Neural cell (in vitro differentiated cells): ENCODE data around the gene THADA. TPM values are rescaled to one million over a fixed set of nuclear protein-coding genes. Genes with fewer than 3 reads are reported as not detected.

ENCODE experiments used
- H2AFZ ChIP-seq: fragments of 200-600, 300-800 bp; sonication (generic), shearing (Covaris generic); 2 replicates; pipeline ENCODE4 v1.6.0; 2014; ENCODE audit warnings: low read depth, mild to moderate bottlenecking, antibody characterized with exemption, low read length, moderate library complexity
- H3F3A ChIP-seq: fragments of 200-600 bp; shearing (Covaris generic); 2 replicates; pipeline ENCODE4 v1.6.1; 2016; ENCODE audit warnings: mild to moderate bottlenecking, moderate library complexity, mixed read lengths, antibody characterized with exemption, low read length; ENCODE audit not compliant: insufficient read depth, poor library complexity, severe bottlenecking
- H3K27ac ChIP-seq: fragments of 200-600, 300-800 bp; sonication (generic), shearing (Covaris generic); 2 replicates; pipeline ENCODE4 v1.5.1; 2014; ENCODE audit warnings: mild to moderate bottlenecking, low read length, moderate library complexity
- H3K27me3 ChIP-seq: fragments of 300-800, 200-600 bp; sonication (generic), shearing (Covaris generic); 2 replicates; pipeline ENCODE4 v1.6.0; 2014; ENCODE audit warnings: mild to moderate bottlenecking, low read depth, low read length, moderate library complexity; ENCODE audit not compliant: insufficient read depth
- H3K36me3 ChIP-seq: fragments of 300-800, 200-600 bp; sonication (generic), shearing (Covaris generic); 2 replicates; pipeline ENCODE4 v1.5.1; 2014; ENCODE audit warnings: mild to moderate bottlenecking, antibody characterized with exemption, low read length, moderate library complexity; ENCODE audit not compliant: insufficient read depth
- H3K4me2 ChIP-seq: fragments of 300-800, 200-600 bp; sonication (generic), shearing (Covaris generic); 2 replicates; pipeline ENCODE4 v1.6.0; 2014; ENCODE audit warnings: mild to moderate bottlenecking, low read length
- H3K4me3 ChIP-seq: fragments of 300-800, 200-600 bp; sonication (generic), shearing (Covaris generic); 2 replicates; pipeline ENCODE4 v1.5.1; 2014; ENCODE audit warnings: mild to moderate bottlenecking, low read length, moderate library complexity
- H3K79me2 ChIP-seq: fragments of 200-600 bp; shearing (Covaris generic); replicated peaks from 2 replicates; pipeline ENCODE4 v1.6.0; 2014; ENCODE audit warnings: mild to moderate bottlenecking, low read length, moderate library complexity; ENCODE audit not compliant: insufficient read depth
- H3K9ac ChIP-seq: fragments of 300-800, 200-600 bp; sonication (generic), shearing (Covaris generic); 2 replicates; pipeline ENCODE4 v1.6.1; 2016; ENCODE audit warnings: mild to moderate bottlenecking, low read length, mixed read lengths
- H3K9me2 ChIP-seq: fragments of 200-600 bp; shearing (Covaris generic); 2 replicates; pipeline ENCODE4 v1.6.1; 2016; ENCODE audit warnings: mild to moderate bottlenecking, low read length, mixed read lengths; ENCODE audit not compliant: insufficient read depth
- H3K9me3 ChIP-seq: fragments of 200-600, 300-800 bp; sonication (generic), shearing (Covaris generic); 2 replicates; pipeline ENCODE4 v1.6.1; 2016; ENCODE audit warnings: mild to moderate bottlenecking, mixed run types, low read length, moderate library complexity, mixed read lengths
- H4K20me1 ChIP-seq: fragments of 200-600 bp; shearing (Covaris generic); 2 replicates; pipeline ENCODE4 v1.6.1; 2016; ENCODE audit warnings: mild to moderate bottlenecking, mixed run types; ENCODE audit not compliant: insufficient read depth
- EP300 ChIP-seq: fragments of 450-650 bp; conservative IDR thresholded peaks from 2 replicates; pipeline ENCODE4 v1.6.1; 2014; ENCODE audit warnings: antibody characterized with exemption, mild to moderate bottlenecking, moderate library complexity; ENCODE audit not compliant: poor library complexity, severe bottlenecking
- EZH2 ChIP-seq: fragments of 200-600, 300-800 bp; shearing (Covaris generic), sonication (generic); IDR thresholded peaks from 2 replicates; pipeline ENCODE4 v1.6.1; 2014; ENCODE audit warnings: antibody characterized with exemption, low read length, borderline replicate concordance, mild to moderate bottlenecking; ENCODE audit not compliant: insufficient read depth, poor library complexity, severe bottlenecking
- MXI1 ChIP-seq: fragments of 450-650 bp; conservative IDR thresholded peaks from 2 replicates; pipeline ENCODE4 v1.6.1; 2014; ENCODE audit warnings: antibody characterized with exemption, mild to moderate bottlenecking; ENCODE audit not compliant: poor library complexity, severe bottlenecking
- POLR2AphosphoS5 ChIP-seq: IDR thresholded peaks from 2 replicates; pipeline ENCODE4 v1.6.1; 2012
- RAD21 ChIP-seq: fragments of 450-650 bp; conservative IDR thresholded peaks from 2 replicates; pipeline ENCODE4 v1.6.1; 2014; ENCODE audit warnings: antibody characterized with exemption, mild to moderate bottlenecking, moderate library complexity
- SMC3 ChIP-seq: fragments of 450-650 bp; conservative IDR thresholded peaks from 2 replicates; pipeline ENCODE4 v1.6.1; 2014; ENCODE audit warnings: antibody characterized with exemption, mild to moderate bottlenecking, moderate library complexity; ENCODE audit not compliant: poor library complexity
- TAF1 ChIP-seq: IDR thresholded peaks from 2 replicates; pipeline ENCODE4 v1.6.1; 2012; ENCODE audit warnings: low read depth
- polyA plus RNA-seq: library from polyadenylated mRNA; depleted of rRNA; stranded (reverse); fragments of >200 nt; gene quantifications from 2 replicates; pipeline ENCODE4 v1.2.3, GENCODE V29; 2014
- TF ChIP-seq, protein P1 (sequence below): IDR thresholded peaks from 2 replicates; pipeline ENCODE4 v1.6.1; 2012; ENCODE audit warnings: borderline replicate concordance
- TF ChIP-seq, protein P2 (sequence below): fragments of 450-650 bp; IDR thresholded peaks from 2 replicates; pipeline ENCODE4 v1.5.1; 2014; ENCODE audit warnings: antibody characterized with exemption, mild to moderate bottlenecking, moderate library complexity; ENCODE audit not compliant: poor library complexity, severe bottlenecking

Gene THADA
- polyA plus RNA-seq, 1 donor from 2014 or later = 8.5 TPM

- H3K9me2 ChIP-seq = no peaks in the 10 kb centered on the region
- no peak overlapping the region for H3K27ac ChIP-seq
- H4K20me1 ChIP-seq = no peaks in the 10 kb centered on the region
- H3K27me3 ChIP-seq = no peaks in the 10 kb centered on the region
- H3K36me3 ChIP-seq = no peaks in the 10 kb centered on the region
- no peak overlapping the region for H3K9ac ChIP-seq
- H3K9me3 ChIP-seq = no peaks in the 10 kb centered on the region
- H3K4me2 ChIP-seq = no peak overlapping the region
- H3K4me3 ChIP-seq = no peak overlapping the region
- H2AFZ ChIP-seq = no peak overlapping the region
- H3F3A ChIP-seq = no peaks in the 10 kb centered on the region
- H3K79me2 ChIP-seq = no peaks in the 10 kb centered on the region
- TF ChIP-seq EZH2 = no peak
- TF ChIP-seq SMC3 = no peak
- TF ChIP-seq EP300 = no peak
- TF ChIP-seq, protein P1, sequence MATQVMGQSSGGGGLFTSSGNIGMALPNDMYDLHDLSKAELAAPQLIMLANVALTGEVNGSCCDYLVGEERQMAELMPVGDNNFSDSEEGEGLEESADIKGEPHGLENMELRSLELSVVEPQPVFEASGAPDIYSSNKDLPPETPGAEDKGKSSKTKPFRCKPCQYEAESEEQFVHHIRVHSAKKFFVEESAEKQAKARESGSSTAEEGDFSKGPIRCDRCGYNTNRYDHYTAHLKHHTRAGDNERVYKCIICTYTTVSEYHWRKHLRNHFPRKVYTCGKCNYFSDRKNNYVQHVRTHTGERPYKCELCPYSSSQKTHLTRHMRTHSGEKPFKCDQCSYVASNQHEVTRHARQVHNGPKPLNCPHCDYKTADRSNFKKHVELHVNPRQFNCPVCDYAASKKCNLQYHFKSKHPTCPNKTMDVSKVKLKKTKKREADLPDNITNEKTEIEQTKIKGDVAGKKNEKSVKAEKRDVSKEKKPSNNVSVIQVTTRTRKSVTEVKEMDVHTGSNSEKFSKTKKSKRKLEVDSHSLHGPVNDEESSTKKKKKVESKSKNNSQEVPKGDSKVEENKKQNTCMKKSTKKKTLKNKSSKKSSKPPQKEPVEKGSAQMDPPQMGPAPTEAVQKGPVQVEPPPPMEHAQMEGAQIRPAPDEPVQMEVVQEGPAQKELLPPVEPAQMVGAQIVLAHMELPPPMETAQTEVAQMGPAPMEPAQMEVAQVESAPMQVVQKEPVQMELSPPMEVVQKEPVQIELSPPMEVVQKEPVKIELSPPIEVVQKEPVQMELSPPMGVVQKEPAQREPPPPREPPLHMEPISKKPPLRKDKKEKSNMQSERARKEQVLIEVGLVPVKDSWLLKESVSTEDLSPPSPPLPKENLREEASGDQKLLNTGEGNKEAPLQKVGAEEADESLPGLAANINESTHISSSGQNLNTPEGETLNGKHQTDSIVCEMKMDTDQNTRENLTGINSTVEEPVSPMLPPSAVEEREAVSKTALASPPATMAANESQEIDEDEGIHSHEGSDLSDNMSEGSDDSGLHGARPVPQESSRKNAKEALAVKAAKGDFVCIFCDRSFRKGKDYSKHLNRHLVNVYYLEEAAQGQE = no peak
- TF ChIP-seq MXI1 = no peak
- no peak for TF ChIP-seq RAD21
- no peak for TF ChIP-seq TAF1
- no peak for TF ChIP-seq POLR2AphosphoS5
- TF ChIP-seq, protein P2, sequence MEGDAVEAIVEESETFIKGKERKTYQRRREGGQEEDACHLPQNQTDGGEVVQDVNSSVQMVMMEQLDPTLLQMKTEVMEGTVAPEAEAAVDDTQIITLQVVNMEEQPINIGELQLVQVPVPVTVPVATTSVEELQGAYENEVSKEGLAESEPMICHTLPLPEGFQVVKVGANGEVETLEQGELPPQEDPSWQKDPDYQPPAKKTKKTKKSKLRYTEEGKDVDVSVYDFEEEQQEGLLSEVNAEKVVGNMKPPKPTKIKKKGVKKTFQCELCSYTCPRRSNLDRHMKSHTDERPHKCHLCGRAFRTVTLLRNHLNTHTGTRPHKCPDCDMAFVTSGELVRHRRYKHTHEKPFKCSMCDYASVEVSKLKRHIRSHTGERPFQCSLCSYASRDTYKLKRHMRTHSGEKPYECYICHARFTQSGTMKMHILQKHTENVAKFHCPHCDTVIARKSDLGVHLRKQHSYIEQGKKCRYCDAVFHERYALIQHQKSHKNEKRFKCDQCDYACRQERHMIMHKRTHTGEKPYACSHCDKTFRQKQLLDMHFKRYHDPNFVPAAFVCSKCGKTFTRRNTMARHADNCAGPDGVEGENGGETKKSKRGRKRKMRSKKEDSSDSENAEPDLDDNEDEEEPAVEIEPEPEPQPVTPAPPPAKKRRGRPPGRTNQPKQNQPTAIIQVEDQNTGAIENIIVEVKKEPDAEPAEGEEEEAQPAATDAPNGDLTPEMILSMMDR = no peak
These were observed 64.6 kb downstream of the THADA start for GRCh38 chr2:43531251-43531650.

DNA sequence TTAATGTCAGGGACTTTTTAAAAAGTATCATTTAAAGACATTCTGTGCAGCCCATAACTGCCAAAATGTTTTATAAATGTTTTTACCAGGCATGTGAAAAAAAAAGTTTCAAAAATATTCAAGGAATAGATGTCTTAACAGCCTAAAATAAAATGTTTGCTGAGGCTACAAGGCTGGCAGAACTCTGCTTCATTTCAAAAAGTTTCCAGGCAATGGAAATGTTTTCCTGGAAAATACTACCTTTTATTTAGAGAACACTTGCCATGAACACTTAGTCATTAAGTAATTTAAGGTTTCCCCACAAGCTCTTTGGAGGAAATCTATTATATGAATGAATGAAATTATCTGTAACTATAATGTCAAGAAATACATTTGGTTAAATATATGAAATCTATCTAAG is 68.8 kb downstream of the THADA start:
- TF ChIP-seq POLR2AphosphoS5 (no peak), EP300 (no peak), RAD21 (no peak), TAF1 (no peak), MXI1 (no peak), SMC3 (no peak), EZH2 (no peak)
- TF ChIP-seq, protein P1 = no peak
- TF ChIP-seq, protein P2 = no peak
- Histone ChIP-seq H3K79me2 (no peaks in the 10 kb centered on the region), H4K20me1 (no peaks in the 10 kb centered on the region), H3K36me3 (no peaks in the 10 kb centered on the region), H3K27ac (no peak overlapping the region), H3K9ac (no peak overlapping the region), H2AFZ (no peak overlapping the region), H3K4me2 (no peak overlapping the region), H3K9me3 (no peaks in the 10 kb centered on the region), H3K9me2 (no peaks in the 10 kb centered on the region), H3K4me3 (no peak overlapping the region), H3F3A (no peaks in the 10 kb centered on the region), H3K27me3 (no peaks in the 10 kb centered on the region)
